ENCODE results near the gene SLC7A10.
"Not testable (repeated sequence)": the region's sequence is repeated elsewhere in the genome, so short reads cannot be mapped to it uniquely, and the experiment has no call there.

Gene SLC7A10

DNA sequence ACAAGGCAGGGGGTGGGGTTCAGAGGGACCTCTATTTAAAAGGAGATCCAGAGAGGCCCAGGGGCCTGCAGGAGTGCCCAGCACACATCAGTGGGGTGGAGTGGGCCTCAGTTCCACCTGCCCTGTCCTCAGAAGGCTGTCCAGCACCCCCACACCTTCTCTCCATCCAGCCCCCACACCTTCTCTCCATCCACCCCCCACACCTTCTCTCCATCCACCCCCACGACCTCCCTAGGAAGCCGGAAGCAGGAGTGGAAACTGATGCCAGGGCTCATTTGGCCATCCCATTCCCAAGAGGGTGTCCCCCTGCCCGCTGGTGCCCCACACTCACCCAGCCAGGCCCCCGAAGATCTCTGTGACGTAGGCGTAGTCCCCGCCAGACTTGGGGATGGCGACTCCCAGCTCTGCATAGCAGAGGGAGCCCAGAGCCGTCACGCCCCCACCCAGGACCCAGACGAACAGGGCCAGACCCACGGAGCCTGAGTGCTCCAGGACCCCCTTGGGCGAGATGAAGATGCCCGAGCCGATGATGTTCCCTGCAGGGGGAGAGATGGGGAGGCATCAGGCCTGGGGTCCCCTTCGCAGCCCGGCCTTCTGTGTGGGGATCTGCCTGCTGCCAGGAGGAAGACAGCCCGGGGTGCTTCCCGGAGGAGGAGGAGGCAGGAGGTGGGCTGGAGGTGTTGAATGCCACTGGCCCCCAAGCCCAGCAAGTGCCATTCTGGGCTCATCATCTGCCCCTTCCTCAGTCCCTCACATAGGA lies 10.0 kb downstream of the SLC7A10 start:
- no peak overlapping the region for H3K27ac ChIP-seq (ENCODE audit: low read depth, low read length, severe bottlenecking)
- no peaks in the 10 kb centered on the region for H3K36me3 ChIP-seq (ENCODE audit: control insufficient read depth, insufficient read depth, low read length)
- no peak overlapping the region for H3K4me3 ChIP-seq (ENCODE audit: extremely low read depth, insufficient read depth, low read length, poor library complexity, severe bottlenecking)
- H3K9me3 ChIP-seq (ENCODE audit: control insufficient read depth, low read length), result no peaks in the 10 kb centered on the region
- H3K4me1 ChIP-seq (ENCODE audit: control insufficient read depth, insufficient read depth, low read length, poor library complexity, severe bottlenecking), result peaks cover 3% of the 10 kb centered on the region
- 91 to 93% methylated on average over 7 to 17 of the region's 19 CpGs for WGBS, 2 experiments (ENCODE audit: insufficient coverage in 2 of 2)

DNA sequence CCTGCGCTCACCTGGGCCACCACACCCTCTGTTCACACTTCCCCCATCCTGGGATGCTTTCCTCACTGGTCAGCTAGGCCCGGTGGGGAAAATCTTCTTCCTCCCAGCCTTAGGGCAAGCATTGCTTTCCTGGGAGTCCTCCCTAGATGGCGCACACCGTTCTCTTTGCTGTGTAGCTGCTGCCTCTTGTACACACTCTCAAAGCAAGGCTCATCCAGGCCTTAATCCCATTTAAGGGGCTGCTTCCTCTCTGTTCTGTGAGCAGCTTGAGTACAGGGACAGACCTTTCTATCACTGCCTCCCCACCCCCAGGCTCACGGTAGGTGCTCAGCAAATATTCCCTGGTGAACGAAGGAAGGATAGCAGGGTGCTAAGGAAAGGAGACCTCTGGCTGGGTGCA lies 11.1 kb downstream of the SLC7A10 start:
- 53 to 71% methylated on average over 4 to 5 of the region's 6 CpGs for WGBS, 2 experiments (ENCODE audit: insufficient coverage in 2 of 2)
- Histone ChIP-seq H3K36me3 (ENCODE audit: control insufficient read depth, insufficient read depth, low read length) (no peaks in the 10 kb centered on the region), H3K4me1 (ENCODE audit: control insufficient read depth, insufficient read depth, low read length, poor library complexity, severe bottlenecking) (peaks cover 2% of the 10 kb centered on the region), H3K9me3 (ENCODE audit: control insufficient read depth, low read length) (no peaks in the 10 kb centered on the region), H3K27ac (ENCODE audit: low read depth, low read length, severe bottlenecking) (no peak overlapping the region), H3K4me3 (ENCODE audit: extremely low read depth, insufficient read depth, low read length, poor library complexity, severe bottlenecking) (no peak overlapping the region)

DNA sequence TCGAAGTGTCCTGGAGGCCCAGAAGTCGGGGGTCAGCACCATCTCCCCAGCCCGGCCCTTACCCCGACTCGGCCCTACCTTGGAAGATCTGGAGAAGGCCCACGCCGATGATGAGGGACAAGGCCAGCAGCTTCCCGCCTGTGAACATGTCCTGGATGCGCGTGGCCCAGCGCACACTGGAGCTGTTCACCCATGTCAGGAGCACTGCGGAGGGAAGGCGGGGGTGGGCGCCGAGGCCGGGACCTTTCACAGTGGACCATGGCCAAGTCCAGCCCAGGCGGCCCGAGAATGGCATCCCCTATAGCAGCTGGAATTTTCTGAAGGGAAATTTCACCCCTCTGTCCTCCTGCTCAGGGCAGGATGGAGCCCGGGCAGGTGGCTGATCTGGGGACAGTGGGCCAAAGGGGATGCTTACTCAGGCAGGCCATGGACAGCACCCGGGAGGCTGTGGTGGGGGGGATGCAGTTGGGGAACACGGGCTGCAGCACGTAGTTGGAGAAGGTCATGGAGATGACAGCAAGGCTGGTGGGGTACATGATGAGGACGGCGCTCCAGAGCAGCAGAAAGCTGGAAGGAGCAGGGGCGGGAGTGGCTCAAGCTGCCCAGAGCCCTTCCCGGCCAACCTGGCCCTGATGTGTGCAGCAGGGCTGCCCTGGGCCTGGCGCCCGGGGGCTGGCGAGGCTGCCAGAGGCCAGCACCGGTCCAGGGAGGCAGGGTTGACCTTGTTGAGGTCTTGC lies 13.0 kb downstream of the SLC7A10 start:
- no peaks in the 10 kb centered on the region for H3K9me3 ChIP-seq (ENCODE audit: control insufficient read depth, low read length)
- no peak overlapping the region for H3K27ac ChIP-seq (ENCODE audit: low read depth, low read length, severe bottlenecking)
- no peaks in the 10 kb centered on the region for H3K4me1 ChIP-seq (ENCODE audit: control insufficient read depth, insufficient read depth, low read length, poor library complexity, severe bottlenecking)
- H3K36me3 ChIP-seq (ENCODE audit: control insufficient read depth, insufficient read depth, low read length), result no peaks in the 10 kb centered on the region
- H3K4me3 ChIP-seq (ENCODE audit: extremely low read depth, insufficient read depth, low read length, poor library complexity, severe bottlenecking), result no peak overlapping the region
- WGBS, 2 experiments (ENCODE audit: insufficient coverage in 2 of 2), result 89 to 90% methylated on average over 21 to 29 of the region's 30 CpGs

DNA sequence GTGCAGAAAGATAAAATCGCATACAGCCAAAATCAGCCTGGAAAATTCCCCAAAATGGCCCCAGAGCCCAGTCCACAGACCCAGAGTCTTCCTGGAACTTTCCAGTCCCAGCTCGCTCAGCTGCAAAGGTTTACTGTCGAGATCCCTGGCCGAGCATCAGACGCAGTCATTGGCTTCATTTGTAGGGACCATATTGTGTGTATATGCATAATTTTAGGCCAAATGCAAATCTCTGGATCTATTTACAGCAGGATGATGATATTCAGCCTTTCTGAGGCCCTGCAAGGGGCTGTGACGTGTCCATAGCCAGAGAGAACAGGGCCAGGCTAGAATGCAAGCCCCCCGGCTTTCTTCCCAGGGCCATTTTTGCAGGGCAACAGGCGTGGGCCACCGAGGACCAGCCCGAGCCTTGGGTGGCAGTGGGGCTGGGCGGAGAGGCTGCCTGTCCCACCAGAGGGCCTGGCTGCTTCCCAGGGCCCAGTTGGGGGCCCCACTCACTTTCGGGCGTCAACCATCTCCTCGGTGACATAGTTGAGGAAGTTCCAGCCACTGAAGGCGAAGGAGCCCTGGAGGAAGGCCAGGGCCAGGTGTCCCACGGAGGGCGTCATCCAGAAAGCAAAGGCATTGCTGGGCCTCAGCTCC lies 13.7 kb downstream of the SLC7A10 start:
- 86 to 90% methylated on average over 16 to 17 of the region's 17 CpGs for WGBS, 2 experiments (ENCODE audit: insufficient coverage in 2 of 2)
- Histone ChIP-seq H3K27ac (ENCODE audit: low read depth, low read length, severe bottlenecking) (no peak overlapping the region), H3K36me3 (ENCODE audit: control insufficient read depth, insufficient read depth, low read length) (no peaks in the 10 kb centered on the region), H3K4me3 (ENCODE audit: extremely low read depth, insufficient read depth, low read length, poor library complexity, severe bottlenecking) (no peak overlapping the region), H3K9me3 (ENCODE audit: control insufficient read depth, low read length) (no peaks in the 10 kb centered on the region), H3K4me1 (ENCODE audit: control insufficient read depth, insufficient read depth, low read length, poor library complexity, severe bottlenecking) (no peaks in the 10 kb centered on the region)

DNA sequence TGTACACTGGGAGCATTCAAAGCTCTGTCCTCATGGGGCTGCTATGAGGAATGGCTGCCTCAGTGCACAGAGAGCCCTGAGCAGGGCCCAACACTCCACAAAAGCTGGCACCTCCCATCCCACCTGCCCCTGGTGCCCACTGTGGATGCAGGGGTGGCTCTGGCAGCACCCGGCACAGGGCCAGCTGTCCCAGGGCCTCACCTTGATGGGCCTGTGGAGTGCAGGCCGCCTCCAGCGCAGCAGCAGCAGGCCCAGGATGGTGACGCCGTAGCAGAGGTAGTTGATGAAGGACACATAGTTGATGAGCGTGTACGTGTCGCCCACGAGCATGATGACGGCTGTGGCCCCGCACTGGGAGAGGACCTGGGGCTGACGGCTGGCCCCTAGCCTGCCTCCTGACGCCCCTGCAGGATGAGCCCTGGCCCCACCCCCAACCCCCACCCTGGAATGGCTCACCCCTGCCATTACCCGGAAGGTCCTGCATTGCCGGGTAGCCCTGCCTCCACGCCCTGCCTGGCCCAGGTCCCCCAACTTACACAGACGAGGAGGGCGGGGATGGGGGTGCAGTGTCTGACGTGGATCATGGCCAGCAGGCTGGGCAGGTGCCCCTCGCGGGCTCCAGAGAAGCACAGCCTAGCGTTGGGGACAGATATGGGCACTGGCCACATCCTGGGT lies 15.2 kb downstream of the SLC7A10 start:
- H3K27ac ChIP-seq (ENCODE audit: low read depth, low read length, severe bottlenecking), result no peak overlapping the region
- H3K4me3 ChIP-seq (ENCODE audit: extremely low read depth, insufficient read depth, low read length, poor library complexity, severe bottlenecking), result no peak overlapping the region
- 91 to 97% methylated on average over 10 to 21 of the region's 22 CpGs for WGBS, 2 experiments (ENCODE audit: insufficient coverage in 2 of 2)
- H3K4me1 ChIP-seq (ENCODE audit: control insufficient read depth, insufficient read depth, low read length, poor library complexity, severe bottlenecking), result no peaks in the 10 kb centered on the region
- H3K9me3 ChIP-seq (ENCODE audit: control insufficient read depth, low read length), result no peaks in the 10 kb centered on the region
- no peaks in the 10 kb centered on the region for H3K36me3 ChIP-seq (ENCODE audit: control insufficient read depth, insufficient read depth, low read length)

DNA sequence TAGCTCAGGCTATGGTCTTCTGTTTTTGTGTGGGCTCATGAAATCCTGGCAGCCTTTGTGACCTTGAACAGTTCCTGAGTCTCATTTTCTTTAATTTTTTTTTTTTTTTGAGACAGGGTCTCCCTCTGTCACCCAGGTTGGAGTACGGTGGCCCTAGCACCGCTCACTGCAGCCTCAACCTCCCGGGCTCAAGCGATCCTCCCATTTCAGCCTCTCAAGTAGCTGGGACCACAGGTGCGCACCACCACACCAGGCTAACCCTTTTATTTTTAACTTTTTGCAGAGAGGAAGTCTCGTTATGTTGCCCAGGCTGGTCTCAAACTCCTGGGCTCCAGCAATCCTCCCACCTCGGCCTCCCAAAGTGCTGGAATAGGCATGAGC lies 15.8 kb downstream of the SLC7A10 start:
- not testable (repeated sequence) for H3K4me1 ChIP-seq (ENCODE audit: control insufficient read depth, insufficient read depth, low read length, poor library complexity, severe bottlenecking); H3K36me3 ChIP-seq (ENCODE audit: control insufficient read depth, insufficient read depth, low read length); H3K4me3 ChIP-seq (ENCODE audit: extremely low read depth, insufficient read depth, low read length, poor library complexity, severe bottlenecking); H3K27ac ChIP-seq (ENCODE audit: low read depth, low read length, severe bottlenecking); H3K9me3 ChIP-seq (ENCODE audit: control insufficient read depth, low read length)
- 93 to 95% methylated on average over 7 of the region's 7 CpGs for WGBS, 2 experiments (ENCODE audit: insufficient coverage in 2 of 2)

DNA sequence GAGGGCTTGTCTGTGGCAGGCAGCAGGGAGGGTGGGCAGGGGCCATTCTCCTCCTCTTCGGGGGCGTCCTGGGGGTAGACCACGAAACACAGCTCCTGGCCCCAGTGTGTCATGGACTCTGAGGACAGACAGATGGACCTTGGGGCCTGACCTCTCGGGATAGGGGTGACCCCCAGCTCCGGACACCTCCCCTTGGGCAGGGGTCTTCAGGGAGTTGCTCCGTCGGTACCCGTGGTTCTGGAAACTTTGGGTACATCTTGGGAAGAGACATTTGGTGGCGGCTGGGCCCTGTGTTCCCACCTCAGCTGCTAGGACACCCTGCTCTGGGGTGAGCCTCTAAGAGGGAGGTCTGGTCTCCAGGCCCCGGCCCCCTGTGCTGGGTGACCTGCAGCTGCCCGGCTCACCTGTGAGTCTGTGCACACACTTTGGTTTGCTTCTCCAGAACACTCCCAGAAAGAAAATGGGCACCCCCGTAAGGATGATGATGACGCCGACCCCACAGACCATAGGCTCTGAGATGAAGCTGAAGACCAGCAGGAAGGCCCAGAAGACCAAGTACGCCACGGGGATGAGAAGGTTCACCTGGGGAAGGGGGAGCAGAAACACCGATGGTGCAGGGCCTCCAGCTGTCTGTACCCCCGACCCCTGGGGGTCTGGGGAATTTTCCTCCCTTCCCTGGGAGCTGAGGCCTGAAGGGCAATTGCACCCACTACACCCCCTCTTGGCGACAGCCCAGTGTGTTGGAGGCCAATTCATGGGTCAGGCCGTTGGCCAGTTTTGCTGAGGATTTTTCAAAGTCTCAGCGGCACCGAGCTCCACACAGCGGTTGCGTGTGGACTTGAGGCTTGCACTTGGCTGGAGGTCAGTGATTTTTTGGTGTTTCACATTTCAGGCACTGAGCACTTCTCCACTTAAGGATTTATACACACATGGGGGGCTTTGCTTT lies 16.5 kb downstream of the SLC7A10 start:
- H3K4me1 ChIP-seq (ENCODE audit: control insufficient read depth, insufficient read depth, low read length, poor library complexity, severe bottlenecking), result no peaks in the 10 kb centered on the region
- WGBS, 2 experiments (ENCODE audit: insufficient coverage in 2 of 2), result 93% methylated on average over 14 to 22 of the region's 24 CpGs
- H3K27ac ChIP-seq (ENCODE audit: low read depth, low read length, severe bottlenecking), result no peak overlapping the region
- no peaks in the 10 kb centered on the region for H3K9me3 ChIP-seq (ENCODE audit: control insufficient read depth, low read length)
- no peak overlapping the region for H3K4me3 ChIP-seq (ENCODE audit: extremely low read depth, insufficient read depth, low read length, poor library complexity, severe bottlenecking)
- peaks cover 3% of the 10 kb centered on the region for H3K36me3 ChIP-seq (ENCODE audit: control insufficient read depth, insufficient read depth, low read length)

DNA sequence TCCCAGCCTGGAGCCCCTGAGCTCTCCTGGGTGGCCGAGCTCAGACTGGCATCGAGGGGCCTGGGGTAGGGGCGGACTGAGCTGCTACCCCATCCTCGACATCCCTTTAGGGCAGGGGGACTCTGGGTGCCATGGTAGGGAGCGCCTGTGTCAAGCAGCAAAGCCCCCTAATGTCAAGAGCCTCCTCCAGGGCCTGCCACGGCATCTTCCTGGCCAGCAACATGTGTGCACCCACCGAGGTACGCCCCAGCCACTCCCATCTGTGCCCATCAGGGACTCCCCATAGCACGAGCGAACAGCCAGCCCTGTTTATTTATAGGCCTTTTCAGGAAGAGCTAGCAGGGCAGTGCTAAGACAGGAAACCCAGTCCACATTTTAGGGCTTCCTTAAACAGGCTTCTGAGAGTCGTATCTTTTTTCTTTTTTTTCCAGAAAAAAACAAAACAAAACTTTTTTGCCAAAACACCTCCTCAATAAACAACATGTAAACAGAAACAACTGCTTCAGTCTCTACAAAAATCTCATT lies 17.2 kb downstream of the SLC7A10 start:
- 95 to 98% methylated on average over 9 to 10 of the region's 11 CpGs for WGBS, 2 experiments (ENCODE audit: insufficient coverage in 2 of 2)
- peaks cover 11% of the 10 kb centered on the region for H3K36me3 ChIP-seq (ENCODE audit: control insufficient read depth, insufficient read depth, low read length)
- no peaks in the 10 kb centered on the region for H3K9me3 ChIP-seq (ENCODE audit: control insufficient read depth, low read length)

DNA sequence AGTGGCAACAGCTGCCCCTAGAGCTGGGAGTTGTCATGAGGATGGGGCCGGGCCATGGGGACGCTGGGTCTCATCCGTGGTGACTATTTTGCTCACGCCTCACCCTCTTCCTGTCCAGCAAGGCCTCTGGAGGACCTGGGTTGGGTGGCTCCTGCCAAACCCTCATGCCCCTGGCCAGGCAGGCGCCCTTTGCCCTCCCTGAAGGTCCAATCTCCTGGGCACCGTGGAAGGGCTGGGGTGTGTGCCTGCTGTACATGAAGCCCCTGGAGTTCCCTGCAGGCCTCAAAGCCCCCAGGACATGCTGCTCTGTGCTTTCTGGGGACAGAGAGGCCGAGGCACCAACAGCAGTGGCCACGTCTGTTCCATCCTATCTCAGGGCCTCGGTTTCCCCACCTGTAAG lies 17.7 kb downstream of the SLC7A10 start:
- no peak overlapping the region for H3K4me3 ChIP-seq (ENCODE audit: extremely low read depth, insufficient read depth, low read length, poor library complexity, severe bottlenecking)
- 86 to 95% methylated on average over 9 of the region's 9 CpGs for WGBS, 2 experiments (ENCODE audit: insufficient coverage in 2 of 2)
- peaks cover 11% of the 10 kb centered on the region for H3K36me3 ChIP-seq (ENCODE audit: control insufficient read depth, insufficient read depth, low read length)
- no peak overlapping the region for H3K27ac ChIP-seq (ENCODE audit: low read depth, low read length, severe bottlenecking)
- H3K4me1 ChIP-seq (ENCODE audit: control insufficient read depth, insufficient read depth, low read length, poor library complexity, severe bottlenecking), result no peaks in the 10 kb centered on the region
- H3K9me3 ChIP-seq (ENCODE audit: control insufficient read depth, low read length), result no peaks in the 10 kb centered on the region

More for the DNA sequence above, 17.2 kb downstream of the SLC7A10 start:
- H3K4me3 ChIP-seq (ENCODE audit: extremely low read depth, insufficient read depth, low read length, poor library complexity, severe bottlenecking), result no peak overlapping the region
- no peaks in the 10 kb centered on the region for H3K4me1 ChIP-seq (ENCODE audit: control insufficient read depth, insufficient read depth, low read length, poor library complexity, severe bottlenecking)
- no peak overlapping the region for H3K27ac ChIP-seq (ENCODE audit: low read depth, low read length, severe bottlenecking)

All from mesodermal cell (in vitro differentiated cells).